Omental fat pad (tissue), 4 donors: Measurements from ENCODE around the gene VSIG10L2. TPM values are rescaled to one million over a fixed set of nuclear protein-coding genes. Genes with fewer than 3 reads are reported as not detected.

ENCODE experiments used
- ATAC-seq: fragments of 150-250 bp; one replicate; pipeline ENCODE4 v1.9.1; 2016; ENCODE audit warnings: mild to moderate bottlenecking, moderate library complexity; ENCODE audit not compliant: low FRiP score
- DNase-seq: peaks from one replicate; pipeline ENCODE4 v3.0.0-alpha.2; 2019; ENCODE audit warnings: low spot score
- CTCF ChIP-seq, 3 donors: fragments of 450-650 bp; IDR thresholded peaks; one replicate each; pipeline ENCODE4 v1.5.1; 2016 to 2017; ENCODE audit warnings: antibody characterized with exemption in 3 of 3, mild to moderate bottlenecking in 3 of 3, moderate library complexity in 2 of 3
- total RNA-seq, 4 donors: library from RNA; depleted of rRNA; stranded (reverse); fragments of >200 nt; gene quantifications; one replicate each; pipeline ENCODE4 v1.1.0, GENCODE V29; 2016

The VSIG10L2 gene
- total RNA-seq, 4 donors from 2014 or later, result 0.32 TPM; not detected in 3

DNA sequence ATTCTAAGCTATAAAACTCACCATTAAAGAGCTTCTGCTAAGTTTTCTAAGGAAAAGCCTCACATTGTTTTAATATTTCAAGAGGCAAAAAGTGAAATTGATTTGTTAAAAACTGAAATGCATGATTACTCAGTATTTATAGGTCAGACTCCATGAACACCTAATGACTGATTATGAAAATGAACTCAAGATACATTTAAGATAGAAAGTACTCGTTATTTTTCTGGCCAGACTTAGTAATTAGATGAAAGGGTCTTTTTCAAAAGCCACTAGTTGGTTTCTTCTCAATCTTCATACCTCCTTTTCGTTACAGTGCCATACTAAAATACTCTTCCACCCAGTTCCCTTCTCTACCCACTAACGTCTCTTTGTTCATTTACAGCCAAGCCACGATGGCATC is 56.3 kb downstream of the VSIG10L2 start:
- TF ChIP-seq CTCF (IDR thresholded peaks at IDR 0.05), result no peak
- no peak for ATAC-seq

More for the DNA sequence above, 56.3 kb downstream of the VSIG10L2 start:
- no peak for DNase-seq

Other genes starting within 250 kb of the VSIG10L2 start
- gene PATE1, start 199.8 kb upstream of the VSIG10L2 start, total RNA-seq, result not detected
- gene PATE2, start 167.2 kb upstream of the VSIG10L2 start, total RNA-seq, result not detected
- not detected for gene PATE3, start 157.9 kb upstream of the VSIG10L2 start, total RNA-seq
- gene PATE4, start 112.7 kb upstream of the VSIG10L2 start, total RNA-seq, result not detected
- 1 to 10 TPM; 2.6 to 4.9 (median 3.0) TPM for gene HYLS1, start 58.4 kb upstream of the VSIG10L2 start, total RNA-seq
- 10 to 100 TPM in 2 of 4 donors, 1 to 10 TPM in 2; 7.3 to 12.2 (median 9.5) TPM for gene PUS3, start 42.8 kb upstream of the VSIG10L2 start, total RNA-seq
- gene DDX25, start 41.5 kb upstream of the VSIG10L2 start, total RNA-seq, result 1 to 10 TPM in 1 of 4 donors, under 1 TPM in 1, not detected in 2; 0.60 to 2.5 TPM
- 100 to 1,000 TPM in 1 of 4 donors, 10 to 100 TPM in 3; 13.1 to 159 (median 43.4) TPM for gene CDON, start 116.8 kb downstream of the VSIG10L2 start, total RNA-seq